SK-N-SH (cell line): Measurements from ENCODE around the gene C1GALT1.

ENCODE experiments used
- EP300 ChIP-seq, 2 experiments: IDR thresholded peaks; 2 replicates each; pipeline versions ENCODE4 v1.4.0 to v1.6.1; 2012; ENCODE audit warnings: borderline replicate concordance in 1 of 2, low read depth in 1 of 2, low read length in 1 of 2
- MXI1 ChIP-seq: IDR thresholded peaks from 2 replicates; pipeline ENCODE4 v1.6.1; 2012; ENCODE audit warnings: mild to moderate bottlenecking, low read depth, low read length, improper control_type of control experiment

- TF ChIP-seq EP300 (IDR thresholded peaks at IDR 0.05; ENCODE audit: borderline replicate concordance in 1 of 2, low read depth in 1 of 2, low read length in 1 of 2): no peak
- TF ChIP-seq MXI1: no peak
Measured at GRCh38 chr7:7226407-7226806, 44.1 kb downstream of the C1GALT1 start.
